ENCODE data around the gene MSL3B.

MSL3B gene

DNA sequence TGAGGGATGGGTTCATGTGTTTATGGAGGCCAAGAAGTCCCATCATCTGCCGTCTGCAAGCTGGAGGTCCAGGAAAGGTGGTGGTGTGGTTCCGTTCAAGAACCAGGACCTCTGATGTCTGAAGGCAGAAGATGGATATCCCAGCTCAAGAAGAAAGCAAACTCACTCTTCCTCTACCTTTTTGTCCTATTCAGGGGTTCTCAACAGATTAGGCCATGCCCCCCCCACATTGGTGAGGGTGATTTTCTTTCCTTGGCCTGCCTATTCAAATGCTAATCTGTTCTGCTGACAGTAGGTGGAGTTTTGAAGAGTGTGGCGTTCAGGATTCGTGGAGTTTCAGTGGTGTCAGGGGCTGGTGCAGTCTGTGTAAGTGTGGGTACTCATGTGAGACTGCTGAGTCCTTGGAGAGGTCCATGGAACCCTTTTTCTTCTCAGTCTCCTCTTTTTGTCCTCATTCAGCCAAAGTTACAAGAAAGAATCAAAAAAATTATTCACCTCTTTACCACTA lies 5.9 kb downstream of the MSL3B start:
- H3K36me3 Mint-ChIP-seq (ENCODE audit: low read depth, unreplicated experiment): peaks cover 4% of the 10 kb centered on the region
- no peaks in the 10 kb centered on the region for H3K27me3 Mint-ChIP-seq (ENCODE audit: low read depth, unreplicated experiment)
- FAIRE-seq (no peak), DNase-seq (ENCODE audit: low read depth) (no peak)
- Histone ChIP-seq H2AFZ (ENCODE audit: low read depth, low read length) (no peak overlapping the region), H4K20me1 (ENCODE audit: insufficient read depth, low read length) (no peaks in the 10 kb centered on the region), H3K9me3 (ENCODE audit: insufficient read depth, low read depth, low read length) (no peaks in the 10 kb centered on the region), H3K4me2 (ENCODE audit: low read length) (no peak overlapping the region), H3K79me2 (ENCODE audit: insufficient read depth, low read length) (no peaks in the 10 kb centered on the region), H3K27me3 (ENCODE audit: insufficient read depth, low read length) (no peaks in the 10 kb centered on the region), H3K27ac (ENCODE audit: low read depth, low read length) (no peak overlapping the region), H3K4me3 (ENCODE audit: insufficient read depth, low read depth, low read length) (no peak overlapping the region), H3K36me3 (ENCODE audit: insufficient read depth, low read length) (peaks cover 6% of the 10 kb centered on the region), H3K9ac (ENCODE audit: low read length) (no peak overlapping the region), H3K4me1 (ENCODE audit: insufficient read depth, low read length) (no peaks in the 10 kb centered on the region)
- no peak overlapping the region for H3K27ac Mint-ChIP-seq (ENCODE audit: unreplicated experiment)
- H3K9me3 Mint-ChIP-seq (ENCODE audit: unreplicated experiment): peaks cover 2% of the 10 kb centered on the region
- H3K4me1 Mint-ChIP-seq (ENCODE audit: low read depth, unreplicated experiment): no peaks in the 10 kb centered on the region
- no peak overlapping the region for H3K4me3 Mint-ChIP-seq (ENCODE audit: unreplicated experiment)
- TF ChIP-seq EZH2 (IDR thresholded peaks at IDR 0.05; ENCODE audit: insufficient read depth, low read length) (no peak), CTCF (IDR thresholded peaks at IDR 0.05; ENCODE audit: insufficient read depth, low read depth, low read length) (no peak)

- FAIRE-seq (no peak), DNase-seq (ENCODE audit: low read depth) (no peak)
- Mint-ChIP-seq H3K27me3 (ENCODE audit: low read depth, unreplicated experiment) (no peaks in the 10 kb centered on the region), H3K4me3 (ENCODE audit: unreplicated experiment) (no peak overlapping the region), H3K27ac (ENCODE audit: unreplicated experiment) (no peak overlapping the region), H3K36me3 (ENCODE audit: low read depth, unreplicated experiment) (no peaks in the 10 kb centered on the region), H3K4me1 (ENCODE audit: low read depth, unreplicated experiment) (no peaks in the 10 kb centered on the region), H3K9me3 (ENCODE audit: unreplicated experiment) (no peaks in the 10 kb centered on the region)
- no peak overlapping the region for H3K4me2 ChIP-seq (ENCODE audit: low read length)
- no peak overlapping the region for H3K4me3 ChIP-seq (ENCODE audit: insufficient read depth, low read depth, low read length)
- TF ChIP-seq CTCF (IDR thresholded peaks at IDR 0.05; ENCODE audit: insufficient read depth, low read depth, low read length) (no peak), EZH2 (IDR thresholded peaks at IDR 0.05; ENCODE audit: insufficient read depth, low read length) (no peak)
- peaks cover 4% of the 10 kb centered on the region for H3K4me1 ChIP-seq (ENCODE audit: insufficient read depth, low read length)
- H3K9me3 ChIP-seq (ENCODE audit: insufficient read depth, low read depth, low read length): no peaks in the 10 kb centered on the region
- H3K79me2 ChIP-seq (ENCODE audit: insufficient read depth, low read length): peaks cover 10% of the 10 kb centered on the region
- H3K36me3 ChIP-seq (ENCODE audit: insufficient read depth, low read length): no peaks in the 10 kb centered on the region
- H3K27ac ChIP-seq (ENCODE audit: low read depth, low read length): no peak overlapping the region
- H2AFZ ChIP-seq (ENCODE audit: low read depth, low read length): no peak overlapping the region
- no peak overlapping the region for H3K9ac ChIP-seq (ENCODE audit: low read length)
- no peaks in the 10 kb centered on the region for H3K27me3 ChIP-seq (ENCODE audit: insufficient read depth, low read length)
- H4K20me1 ChIP-seq (ENCODE audit: insufficient read depth, low read length): no peaks in the 10 kb centered on the region
Measured at GRCh38 chr2:233858331-233858730, 9.9 kb downstream of the MSL3B start.

GRCh38 chr2:233857511-233858141 lies 10.6 kb downstream of the MSL3B start:
- Histone ChIP-seq H3K4me3 (ENCODE audit: insufficient read depth, low read depth, low read length) (no peak overlapping the region), H3K27me3 (ENCODE audit: insufficient read depth, low read length) (no peaks in the 10 kb centered on the region), H3K79me2 (ENCODE audit: insufficient read depth, low read length) (peaks cover 17% of the 10 kb centered on the region), H4K20me1 (ENCODE audit: insufficient read depth, low read length) (no peaks in the 10 kb centered on the region), H3K27ac (ENCODE audit: low read depth, low read length) (no peak overlapping the region), H3K4me1 (ENCODE audit: insufficient read depth, low read length) (peaks cover 5% of the 10 kb centered on the region), H3K9me3 (ENCODE audit: insufficient read depth, low read depth, low read length) (no peaks in the 10 kb centered on the region), H3K4me2 (ENCODE audit: low read length) (no peak overlapping the region), H2AFZ (ENCODE audit: low read depth, low read length) (no peak overlapping the region), H3K9ac (ENCODE audit: low read length) (no peak overlapping the region), H3K36me3 (ENCODE audit: insufficient read depth, low read length) (no peaks in the 10 kb centered on the region)
- Mint-ChIP-seq H3K36me3 (ENCODE audit: low read depth, unreplicated experiment) (no peaks in the 10 kb centered on the region), H3K4me1 (ENCODE audit: low read depth, unreplicated experiment) (no peaks in the 10 kb centered on the region), H3K27me3 (ENCODE audit: low read depth, unreplicated experiment) (no peaks in the 10 kb centered on the region), H3K9me3 (ENCODE audit: unreplicated experiment) (no peaks in the 10 kb centered on the region), H3K4me3 (ENCODE audit: unreplicated experiment) (no peak overlapping the region), H3K27ac (ENCODE audit: unreplicated experiment) (no peak overlapping the region)
- DNase-seq (ENCODE audit: low read depth): no peak
- FAIRE-seq: no peak
- TF ChIP-seq CTCF (IDR thresholded peaks at IDR 0.05; ENCODE audit: insufficient read depth, low read depth, low read length) (no peak), EZH2 (IDR thresholded peaks at IDR 0.05; ENCODE audit: insufficient read depth, low read length) (no peak)
